HEK293 (cell line): Measurements from ENCODE around the gene SLC5A12.

Source experiments
- CTCF ChIA-PET: fragments of 350-600 bp; formaldehyde crosslinking; extraction: SDS; loops from one replicate; lab custom pipeline; 2021; ENCODE audit warnings: antibody characterized with exemption; lab: Yijun Ruan, JAX
- POLR2A ChIA-PET: fragments of 300-600 bp; formaldehyde crosslinking; extraction: SDS; loops from one replicate; lab custom pipeline; 2020; ENCODE audit warnings: antibody characterized with exemption, inconsistent platforms; lab: Yijun Ruan, JAX
- H3K27ac ChIP-seq: fragments of 200-500 bp; sonication (Bioruptor generic); 2 replicates; pipeline ENCODE4 v1.5.1; 2014; ENCODE audit warnings: low read depth, low read length, control low read depth, inconsistent platforms; ENCODE audit errors: extremely low read depth
- H3K36me3 ChIP-seq, 2 experiments: fragments of 200-500 bp in 1 of 2; sonication (Bioruptor generic) in 1 of 2; 1 replicate in 1 of 2; 2 replicates in 1 of 2; pipeline ENCODE4 v1.5.1; 2014 to 2017; ENCODE audit warnings: inconsistent platforms in 2 of 2, low read length in 2 of 2; ENCODE audit not compliant: control insufficient read depth in 2 of 2, insufficient read depth in 1 of 2
- H3K4me1 ChIP-seq: fragments of 200-500 bp; sonication (Bioruptor generic); 2 replicates; pipeline ENCODE4 v1.5.1; 2014; ENCODE audit warnings: mild to moderate bottlenecking, low read length, inconsistent platforms; ENCODE audit not compliant: control insufficient read depth, insufficient read depth
- H3K4me3 ChIP-seq: 2 replicates; pipeline ENCODE4 v1.5.1; 2011; ENCODE audit warnings: low read depth, mild to moderate bottlenecking, control low read depth, low read length, moderate library complexity
- H3K9me3 ChIP-seq: fragments of 200-500 bp; sonication (Bioruptor generic); 2 replicates; pipeline ENCODE4 v1.5.1; 2014; ENCODE audit warnings: low read depth, low read length, inconsistent platforms; ENCODE audit not compliant: control insufficient read depth, insufficient read depth
- ATF2 ChIP-seq: fragments of 450-650 bp; formaldehyde crosslinking; IDR thresholded peaks from 2 replicates; pipeline ENCODE4 v1.5.1; 2016; ENCODE audit warnings: missing biosample characterization, missing genetic modification characterization, low read depth
- BCL6B ChIP-seq: fragments of 450-650 bp; formaldehyde crosslinking; IDR thresholded peaks from 2 replicates; pipeline ENCODE4 v1.5.1; 2017; ENCODE audit warnings: missing biosample characterization, missing genetic modification characterization
- CTCF ChIP-seq: fragments of 450-650 bp; formaldehyde crosslinking; IDR thresholded peaks from 2 replicates; pipeline ENCODE4 v1.5.1; 2016; ENCODE audit warnings: missing biosample characterization, missing genetic modification characterization
- ELK4 ChIP-seq: IDR thresholded peaks from 2 replicates; pipeline ENCODE4 v1.6.1; 2011; ENCODE audit warnings: mild to moderate bottlenecking, low read depth, low read length, borderline replicate concordance
- FEZF1 ChIP-seq: fragments of 450-650 bp; formaldehyde crosslinking; IDR thresholded peaks from 2 replicates; pipeline ENCODE4 v1.5.1; 2016; ENCODE audit warnings: missing biosample characterization, missing genetic modification characterization
- HOXD13 ChIP-seq: sonication (generic); formaldehyde crosslinking; IDR thresholded peaks from 2 replicates; pipeline ENCODE4 v1.8.0; 2022; ENCODE audit warnings: missing genetic modification reagents, borderline replicate concordance
- PRDM1 ChIP-seq: fragments of 450-650 bp; formaldehyde crosslinking; IDR thresholded peaks from 2 replicates; pipeline ENCODE4; 2016; ENCODE audit warnings: missing biosample characterization, missing genetic modification characterization
- REPIN1 ChIP-seq: fragments of 450-650 bp; formaldehyde crosslinking; IDR thresholded peaks from 2 replicates; pipeline ENCODE4 v1.5.1; 2017; ENCODE audit warnings: missing biosample characterization, missing genetic modification characterization, low read depth
- ZBTB10 ChIP-seq: fragments of 450-650 bp; formaldehyde crosslinking; IDR thresholded peaks from 2 replicates; pipeline ENCODE4 v1.5.1; 2016; ENCODE audit warnings: missing biosample characterization, missing genetic modification characterization
- ZNF112 ChIP-seq: fragments of 450-650 bp; formaldehyde crosslinking; IDR thresholded peaks from 2 replicates; pipeline ENCODE4 v1.5.0; 2017; ENCODE audit warnings: missing biosample characterization, missing genetic modification characterization
- ZNF175 ChIP-seq: fragments of 450-650 bp; formaldehyde crosslinking; IDR thresholded peaks from 2 replicates; pipeline ENCODE4 v1.5.1; 2016; ENCODE audit warnings: missing biosample characterization, missing genetic modification characterization
- ZNF311 ChIP-seq: fragments of 450-650 bp; formaldehyde crosslinking; IDR thresholded peaks from 2 replicates; pipeline ENCODE4 v1.5.1; 2017; ENCODE audit warnings: missing biosample characterization, missing genetic modification characterization, borderline replicate concordance
- ZNF335 ChIP-seq: fragments of 450-650 bp; formaldehyde crosslinking; conservative IDR thresholded peaks from 2 replicates; pipeline ENCODE4 v1.5.1; 2016; ENCODE audit warnings: missing biosample characterization, missing genetic modification characterization
- ZNF473 ChIP-seq: fragments of 450-650 bp; formaldehyde crosslinking; IDR thresholded peaks from 2 replicates; pipeline ENCODE4 v1.5.1; 2017; ENCODE audit warnings: missing biosample characterization, missing genetic modification characterization
- ZNF645 ChIP-seq: fragments of 450-650 bp; formaldehyde crosslinking; IDR thresholded peaks from 2 replicates; pipeline ENCODE4; 2016; ENCODE audit warnings: missing biosample characterization, missing genetic modification characterization
- ZNF707 ChIP-seq: fragments of 450-650 bp; formaldehyde crosslinking; IDR thresholded peaks from 2 replicates; pipeline ENCODE4 v1.5.1; 2016; ENCODE audit warnings: missing biosample characterization, missing genetic modification characterization
- ZNF76 ChIP-seq: fragments of 450-650 bp; formaldehyde crosslinking; IDR thresholded peaks from 2 replicates; pipeline ENCODE4; 2016; ENCODE audit warnings: low read depth, missing biosample characterization, missing genetic modification characterization, borderline replicate concordance

SLC5A12 gene

GRCh38 chr11:26734691-26735090 lies 12.8 kb upstream of the SLC5A12 start:
- H3K4me1 ChIP-seq = no peaks in the 10 kb centered on the region
- H3K9me3 ChIP-seq = no peaks in the 10 kb centered on the region
- ChIA-PET POLR2A (no interaction called here), CTCF (interaction anchor here (0.6 to 1.6 kb wide), 3 partner anchors 188 to 424 kb away, joined by 4 to 6 read pairs (median 4); no protein-coding TSS in a partner anchor)
- H3K4me3 ChIP-seq = no peak overlapping the region
- H3K36me3 ChIP-seq = no peaks in the 10 kb centered on the region
- H3K27ac ChIP-seq = no peak overlapping the region
- no peak for TF ChIP-seq ZNF335
- no peak for TF ChIP-seq ZNF311 (tag by site-specific recombination)
- no peak for TF ChIP-seq ELK4
- TF ChIP-seq ZNF175 (tag by site-specific recombination) = no peak
- no peak for TF ChIP-seq ZNF473
- no peak for TF ChIP-seq REPIN1 (tag by site-specific recombination)

- POLR2A ChIA-PET = no interaction called here
- Histone ChIP-seq H3K27ac (no peak overlapping the region), H3K36me3 (no peaks in the 10 kb centered on the region), H3K4me3 (no peak overlapping the region), H3K9me3 (no peaks in the 10 kb centered on the region), H3K4me1 (no peaks in the 10 kb centered on the region)
- CTCF ChIA-PET = no interaction called here
- no peak for TF ChIP-seq HOXD13 (CRISPR knock-in tag)
- no peak for TF ChIP-seq BCL6B (tag by site-specific recombination)
- TF ChIP-seq ZNF112 = no peak
Measured at GRCh38 chr11:26731084-26731456, 9.2 kb upstream of the SLC5A12 start.

- H3K27ac ChIP-seq = no peak overlapping the region
- H3K4me3 ChIP-seq = no peak overlapping the region
- H3K4me1 ChIP-seq = no peaks in the 10 kb centered on the region
- CTCF ChIA-PET = interaction anchor here (1.5 kb wide), 1 partner anchor 755 kb away, joined by 5 read pairs; no protein-coding TSS in a partner anchor
- no peaks in the 10 kb centered on the region for H3K9me3 ChIP-seq
- POLR2A ChIA-PET = no interaction called here
- no peaks in the 10 kb centered on the region for H3K36me3 ChIP-seq
- TF ChIP-seq ZNF112 = no peak
- peak; percentile 82 for TF ChIP-seq ATF2 (tag by site-specific recombination)
- TF ChIP-seq FEZF1 (tag by site-specific recombination) = no peak
Measured at GRCh38 chr11:26730414-26731083, 8.7 kb upstream of the SLC5A12 start.

- no peak overlapping the region for H3K27ac ChIP-seq
- H3K36me3 ChIP-seq = no peaks in the 10 kb centered on the region
- H3K4me1 ChIP-seq = no peaks in the 10 kb centered on the region
- H3K4me3 ChIP-seq = no peak overlapping the region
- no peaks in the 10 kb centered on the region for H3K9me3 ChIP-seq
- ChIA-PET POLR2A (no interaction called here), CTCF (interaction anchor here (0.6 to 1.5 kb wide), 2 partner anchors 746 to 756 kb away, joined by 3 to 5 read pairs; no protein-coding TSS in a partner anchor)
- no peak for TF ChIP-seq PRDM1 (tag by site-specific recombination)
- no peak for TF ChIP-seq ZNF335
- no peak for TF ChIP-seq ZNF707
- no peak for TF ChIP-seq REPIN1 (tag by site-specific recombination)
- no peak for TF ChIP-seq ZNF645 (tag by site-specific recombination)
- no peak for TF ChIP-seq ZBTB10 (tag by site-specific recombination)
- no peak for TF ChIP-seq CTCF (tag by site-specific recombination)
- TF ChIP-seq ZNF76 (tag by site-specific recombination) = no peak
Measured at GRCh38 chr11:26729284-26729683, 7.4 kb upstream of the SLC5A12 start.
